GM19238 (cell line): ENCODE measurements around the gene UNC13D.
"Not testable (repeated sequence)": the region's sequence is repeated elsewhere in the genome, so short reads cannot be mapped to it uniquely, and the experiment has no call there.

Experiments used
- DNase-seq: peaks from one replicate; pipeline ENCODE4 v3.0.0; 2011; ENCODE audit warnings: low spot score; ENCODE audit not compliant: insufficient read length

Gene UNC13D

DNA sequence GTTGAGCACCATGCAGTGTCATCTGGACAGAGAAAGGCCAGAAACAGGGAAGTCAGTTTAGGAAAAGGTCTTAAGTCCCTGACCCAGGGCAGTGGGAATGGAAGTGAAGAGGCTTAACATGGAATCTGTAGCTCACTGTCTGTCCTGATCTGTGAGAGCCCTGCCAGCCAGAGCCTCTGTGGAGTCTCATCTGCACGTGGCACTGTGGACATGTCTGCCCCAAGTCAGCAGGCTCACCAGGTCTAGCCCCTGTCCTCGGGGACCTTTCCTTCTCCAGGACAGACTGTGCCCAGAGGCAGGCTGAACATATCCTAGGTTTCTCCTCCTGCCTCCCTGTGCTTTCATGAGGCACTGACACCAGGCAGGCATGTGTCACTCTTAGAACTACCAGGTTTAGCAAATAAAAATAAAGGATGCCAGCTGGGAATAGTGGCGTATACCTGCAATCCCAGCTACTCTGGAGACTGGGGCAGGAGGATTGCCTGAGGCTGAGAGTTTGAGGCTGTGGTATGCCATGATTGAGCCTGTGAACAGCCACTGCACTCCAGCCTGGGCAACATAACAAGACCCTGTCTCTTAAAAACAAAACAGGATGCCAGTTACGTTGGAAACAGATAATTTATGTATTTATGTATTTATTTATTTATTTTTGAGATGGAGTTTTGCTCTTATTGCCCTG, 37.2 kb downstream of the UNC13D start:
- no peak for DNase-seq

GRCh38 chr17:75803883-75804282, 40.3 kb downstream of the UNC13D start:
- DNase-seq, result no peak

DNA sequence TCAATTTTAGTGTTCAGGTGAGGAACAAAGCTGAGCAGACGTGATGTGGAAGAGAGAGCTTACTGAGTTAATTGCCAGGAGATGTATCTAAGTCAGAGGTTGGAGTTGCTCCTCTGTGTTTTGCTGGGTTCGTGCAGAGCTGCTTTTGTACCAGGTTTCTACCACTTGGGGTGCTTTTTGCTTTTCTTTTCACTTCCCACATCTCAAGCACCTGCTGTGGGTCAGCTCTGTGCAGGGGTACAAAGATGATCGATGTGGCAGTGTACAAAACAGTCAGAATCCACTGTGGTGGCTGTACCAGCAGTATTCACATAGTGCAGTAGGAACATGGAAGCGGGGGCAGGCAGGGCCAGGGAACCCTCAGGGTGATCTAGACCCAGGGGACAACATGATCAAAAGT, 44.8 kb downstream of the UNC13D start:
- no peak for DNase-seq

DNA sequence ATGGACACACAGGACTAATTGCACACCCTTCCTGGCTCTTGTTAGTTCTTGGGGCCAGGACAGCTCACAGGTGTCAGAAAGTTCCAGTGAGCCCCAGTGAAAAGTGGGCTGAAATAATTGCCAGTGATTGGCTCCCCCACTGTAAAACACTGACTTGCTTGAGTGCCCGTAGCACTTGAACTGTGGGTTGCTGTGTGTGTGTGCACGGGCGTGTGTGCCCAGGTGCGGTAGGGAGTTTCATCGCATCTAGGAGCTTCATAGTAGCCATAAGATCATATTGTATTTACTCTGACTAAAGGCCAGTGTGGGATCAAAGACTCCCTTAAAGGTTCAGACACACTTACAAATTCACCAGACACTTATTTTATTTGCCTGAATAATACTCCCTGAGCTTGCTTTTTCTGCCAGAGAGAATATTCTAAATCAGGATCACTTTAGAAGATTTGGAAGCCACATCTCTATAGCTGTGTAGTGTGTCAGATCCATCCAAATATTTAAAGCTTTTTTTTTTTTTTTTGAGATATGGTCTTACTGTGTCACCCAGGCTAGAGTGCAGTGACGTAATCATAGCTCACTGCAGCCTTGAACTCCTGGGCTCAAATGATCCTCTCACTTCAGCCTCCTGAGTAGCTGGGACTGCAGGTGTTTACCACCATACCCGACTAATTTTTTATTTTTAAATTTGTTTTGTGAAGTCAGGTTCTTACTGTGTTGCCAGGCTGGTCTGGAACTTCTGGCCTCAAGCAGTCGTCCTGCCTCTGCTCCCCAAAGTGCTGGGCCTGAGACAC, 48.2 kb downstream of the UNC13D start:
- DNase-seq, result no peak

DNA sequence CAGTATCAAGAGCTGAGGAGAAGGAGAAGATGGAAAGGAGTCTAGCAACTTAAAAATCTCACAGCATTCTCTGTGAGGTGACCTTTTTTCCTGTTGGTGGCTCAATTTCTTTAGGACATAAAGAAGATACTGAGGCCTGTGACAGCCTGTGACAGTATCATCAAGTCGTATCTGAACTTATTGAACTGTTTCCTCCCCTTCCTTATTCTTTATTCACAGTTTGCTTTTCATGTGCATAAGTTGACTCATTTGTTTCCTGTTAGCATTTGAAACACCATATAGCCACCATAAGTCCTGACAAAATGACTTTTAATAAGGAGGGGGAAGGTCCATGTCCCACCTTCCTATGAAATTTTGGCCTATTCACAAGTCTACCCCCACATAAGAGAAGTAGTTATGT, 50.7 kb downstream of the UNC13D start:
- DNase-seq, result no peak

GRCh38 chr17:75791254-75791653, 53.0 kb downstream of the UNC13D start:
- no peak for DNase-seq

DNA sequence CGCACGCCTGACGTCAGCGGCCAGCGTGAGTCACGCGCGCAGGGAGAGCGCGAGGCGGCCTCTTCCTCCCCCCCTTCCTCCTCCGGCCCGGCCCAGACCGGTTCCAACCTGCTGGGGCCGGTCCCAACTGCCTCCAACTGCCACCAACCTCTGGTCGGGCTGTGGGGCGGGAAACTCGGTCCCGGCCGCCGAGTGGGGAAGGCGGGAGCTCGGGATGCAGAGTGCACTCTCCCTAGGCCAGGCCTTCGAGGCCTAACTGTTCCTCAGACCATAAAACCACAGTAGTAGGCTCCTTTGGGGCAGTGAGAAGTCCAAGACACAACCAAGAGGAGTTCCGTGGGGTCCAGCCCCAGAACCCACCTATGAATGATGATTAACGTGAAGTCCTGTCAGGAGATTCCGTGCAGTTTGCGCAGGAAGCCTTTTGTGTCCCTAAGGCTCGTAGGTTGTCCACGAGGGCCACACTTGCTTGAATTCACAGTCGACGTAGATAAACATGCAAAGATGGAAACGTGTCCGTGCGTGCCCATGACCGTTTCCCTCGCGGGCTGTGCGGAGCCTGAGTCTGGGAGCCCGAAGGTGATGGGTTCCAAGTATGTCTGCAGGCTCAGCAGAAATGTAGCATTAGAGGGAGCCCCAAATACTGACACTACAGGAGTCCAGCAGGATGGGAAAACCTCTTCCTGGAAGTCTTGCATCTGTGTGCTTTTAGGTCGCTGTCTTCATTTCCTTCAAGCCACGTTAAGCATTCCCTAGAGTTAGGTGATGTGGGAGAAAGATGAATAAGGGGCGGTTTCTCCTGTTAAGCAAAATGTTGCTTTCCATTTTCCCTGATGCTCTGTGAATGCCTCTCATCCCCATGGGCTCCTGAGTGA, 59.0 kb downstream of the UNC13D start:
- DNase-seq, result peak; percentile 74

DNA sequence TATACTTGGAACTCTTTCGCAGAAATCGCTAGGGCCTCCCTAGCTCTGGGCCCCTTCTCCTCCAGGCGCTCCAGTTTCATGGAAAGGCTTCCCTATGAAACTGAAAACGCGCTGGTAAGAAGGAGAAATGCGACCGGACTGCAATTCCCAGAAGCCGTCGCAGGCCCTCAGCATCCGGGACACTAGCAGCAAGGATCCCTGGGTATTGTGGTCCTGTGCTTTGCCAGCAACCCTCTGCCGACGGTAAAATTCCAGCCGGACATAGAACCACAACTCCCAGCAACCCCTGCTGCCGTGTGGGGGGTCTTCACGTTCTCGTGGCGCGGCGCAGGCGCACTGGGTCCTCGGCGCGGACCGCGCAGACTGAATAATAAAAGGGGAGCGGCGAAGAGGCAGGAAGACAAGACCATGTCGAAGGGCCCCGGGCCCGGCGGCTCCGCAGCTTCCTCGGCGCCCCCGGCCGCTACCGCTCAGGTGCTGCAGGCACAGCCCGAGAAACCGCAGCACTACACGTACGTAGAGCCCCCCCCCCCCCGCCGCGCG, 59.7 kb downstream of the UNC13D start, which contains the start of gene UNK:
UNK (plus strand) TSS at position 334 of the 543 bp plus-strand sequence; CDS start at position 409, 75 bp downstream.
- peak; percentile 82 for DNase-seq

DNA sequence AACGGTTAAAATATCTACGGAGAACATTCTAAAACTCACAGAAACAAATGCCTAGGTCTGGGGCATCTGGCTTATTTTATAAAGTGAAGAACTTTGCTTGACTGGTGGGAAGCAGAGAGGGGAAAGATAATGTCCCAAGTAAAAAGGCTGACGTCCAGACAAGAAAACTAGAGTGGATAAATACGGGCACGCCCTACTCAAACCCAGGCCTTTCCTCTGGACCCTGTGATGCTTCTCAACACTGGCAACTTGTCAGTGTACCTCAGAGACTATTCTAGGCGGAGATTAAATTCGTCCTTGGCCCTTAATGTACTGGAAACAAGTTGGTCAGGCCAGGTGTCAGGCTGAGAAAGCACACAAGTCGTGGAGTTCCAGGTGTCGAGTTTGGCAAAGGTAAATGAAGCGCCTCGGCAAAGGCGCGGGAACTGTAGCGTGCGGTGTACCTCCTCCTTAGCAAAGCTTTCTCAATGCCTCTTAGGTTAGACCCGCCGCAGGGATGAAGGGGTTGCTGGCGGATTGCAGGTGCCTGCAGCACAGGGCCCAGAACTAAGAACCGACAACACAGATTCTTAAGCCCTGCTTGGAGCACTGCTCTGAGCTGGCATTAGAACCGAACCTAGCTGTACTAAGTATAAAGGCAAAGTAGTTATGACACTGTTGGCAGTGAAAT, 60.3 kb downstream of the UNC13D start:
- no peak for DNase-seq

- no peak for DNase-seq
These were observed 61.0 kb downstream of the UNC13D start for GRCh38 chr17:75783069-75783783.

GRCh38 chr17:75779987-75780889, 64.0 kb downstream of the UNC13D start:
- DNase-seq, result no peak

DNA sequence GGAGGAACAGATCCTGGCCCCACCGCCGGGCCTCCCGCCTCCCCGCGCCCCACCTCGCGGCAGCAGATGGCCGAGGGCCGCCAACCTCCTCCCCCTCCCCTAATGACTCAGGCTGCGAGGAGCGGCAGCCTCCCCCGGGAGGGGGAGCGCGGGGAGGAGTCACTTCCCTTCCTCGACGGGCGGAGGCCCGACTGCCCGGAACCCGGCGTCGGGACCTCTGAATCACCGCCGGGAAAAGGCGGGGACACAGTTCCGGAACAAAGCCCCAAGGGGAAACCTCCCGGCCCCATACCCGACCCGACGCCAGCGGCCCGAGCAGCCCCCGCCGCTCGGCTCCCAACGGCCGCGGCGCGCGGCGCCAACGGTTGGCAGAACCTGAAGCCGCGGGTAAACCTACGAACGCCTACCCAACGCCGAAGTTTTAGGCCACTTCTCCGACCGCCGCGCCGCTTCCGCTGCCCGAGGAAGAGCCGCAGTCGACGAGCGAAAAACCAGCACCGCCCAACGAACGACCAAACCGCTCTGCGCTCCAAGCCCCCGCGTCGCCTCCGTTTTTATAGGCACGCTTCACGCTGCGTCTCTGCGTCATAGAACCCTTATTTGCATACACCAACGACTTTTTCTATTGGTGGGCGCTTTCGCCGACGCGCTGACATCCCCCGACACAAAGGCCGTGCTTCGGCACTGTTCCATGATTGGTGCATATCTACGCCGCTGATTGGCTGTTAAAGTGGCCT, 64.8 kb downstream of the UNC13D start:
- DNase-seq, result peak; percentile 92

DNA sequence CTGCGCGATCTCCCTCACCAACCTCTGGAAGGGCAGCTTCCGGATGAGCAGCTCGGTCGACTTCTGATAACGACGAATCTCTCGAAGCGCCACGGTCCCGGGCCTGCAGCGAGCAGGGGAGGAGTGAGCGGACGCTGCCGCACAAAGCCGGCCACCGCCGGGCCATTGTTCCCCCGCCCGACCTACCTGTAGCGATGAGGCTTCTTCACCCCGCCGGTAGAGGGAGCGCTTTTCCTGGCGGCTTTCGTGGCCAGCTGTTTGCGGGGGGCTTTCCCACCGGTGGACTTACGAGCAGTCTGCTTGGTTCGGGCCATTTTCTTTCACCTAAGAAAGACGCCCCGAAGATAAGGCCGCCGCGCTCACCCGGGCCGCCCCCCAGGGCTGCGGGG, 65.3 kb downstream of the UNC13D start:
- no peak for DNase-seq

GRCh38 chr17:75778066-75778860, 65.9 kb downstream of the UNC13D start:
- DNase-seq, result not testable (repeated sequence)

DNA sequence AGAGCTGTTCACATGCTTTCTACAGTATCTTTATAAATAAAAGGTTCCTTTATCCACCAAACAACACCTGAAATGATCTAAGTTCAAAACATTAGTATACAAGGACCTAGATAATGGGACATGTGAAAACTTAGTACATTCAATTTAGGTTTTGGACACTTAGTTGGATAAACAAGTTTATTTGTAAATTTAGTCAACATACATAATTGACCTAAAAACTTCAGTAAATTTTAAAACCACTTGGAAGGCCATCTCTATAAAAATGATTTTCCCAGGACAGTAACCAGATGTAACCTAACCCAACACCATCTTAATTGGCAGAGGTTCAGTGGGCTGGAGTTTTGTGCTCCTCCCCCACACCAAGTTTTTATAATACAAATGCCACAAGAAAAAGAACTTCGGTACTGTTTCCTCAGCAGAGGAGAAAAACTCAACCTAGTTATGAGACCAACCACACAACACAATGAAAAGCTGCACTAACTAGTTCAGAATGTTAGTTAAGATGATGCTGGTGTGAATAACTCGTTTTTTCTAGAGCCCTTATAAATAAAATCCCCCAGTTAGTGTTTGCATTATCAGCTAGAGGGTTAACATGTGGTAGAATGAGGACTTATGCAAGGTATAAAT, 66.8 kb downstream of the UNC13D start:
- no peak for DNase-seq
